ENCODE measurements around the gene TCL1A.

Gene TCL1A

GRCh38 chr14:95689441-95689840, 24.5 kb downstream of the TCL1A start:
- H3K27ac ChIP-seq (replicated peaks): no peak overlapping the region
- peaks cover 2% of the 10 kb centered on the region for H3K27me3 ChIP-seq (ENCODE audit: insufficient read depth, poor library complexity, severe bottlenecking)
- no peak overlapping the region for H3K4me3 ChIP-seq (replicated peaks; ENCODE audit: insufficient read depth, low read length)
- no peak for DNase-seq (ENCODE audit: low read depth in 1 of 2, low spot score in 1 of 2)
- TF ChIP-seq SPI1 (IDR thresholded peaks at IDR 0.05; ENCODE audit: borderline replicate concordance, low read depth) (no peak), CTCF (IDR thresholded peaks at IDR 0.05; ENCODE audit: insufficient read depth, low read length) (no peak), POLR2AphosphoS5 (IDR thresholded peaks at IDR 0.05; ENCODE audit: low read depth) (no peak), REST (IDR thresholded peaks at IDR 0.05; ENCODE audit: insufficient replicate concordance, low read depth) (no peak), GABPA (IDR thresholded peaks at IDR 0.05; ENCODE audit: low read depth) (no peak)

- no peaks in the 10 kb centered on the region for H3K27me3 ChIP-seq (ENCODE audit: insufficient read depth, poor library complexity, severe bottlenecking)
- DNase-seq (ENCODE audit: low read depth in 1 of 2, low spot score in 1 of 2): no peak
- H3K27ac ChIP-seq (replicated peaks): no peak overlapping the region
- no peak overlapping the region for H3K4me3 ChIP-seq (replicated peaks; ENCODE audit: insufficient read depth, low read length)
- TF ChIP-seq REST (IDR thresholded peaks at IDR 0.05; ENCODE audit: insufficient replicate concordance, low read depth) (no peak), CTCF (IDR thresholded peaks at IDR 0.05; ENCODE audit: insufficient read depth, low read length) (no peak), SPI1 (IDR thresholded peaks at IDR 0.05; ENCODE audit: borderline replicate concordance, low read depth) (no peak), POLR2AphosphoS5 (IDR thresholded peaks at IDR 0.05; ENCODE audit: low read depth) (no peak), GABPA (IDR thresholded peaks at IDR 0.05; ENCODE audit: low read depth) (no peak)
Observed at GRCh38 chr14:95686935-95687334, 27.0 kb downstream of the TCL1A start.

GRCh38 chr14:95685978-95686922, 27.7 kb downstream of the TCL1A start, which contains the start of gene TCL1B:
Gene TCL1B, plus strand, starts transcription at chr14:95686426. Its CDS starts 42 bp downstream, at chr14:95686468.
- DNase-seq (ENCODE audit: low read depth in 1 of 2, low spot score in 1 of 2): no peak

More at GRCh38 chr14:95685978-95686922, 27.7 kb downstream of the TCL1A start, which contains the start of gene TCL1B:
- H3K27ac ChIP-seq (replicated peaks): no peak within 1 kb of the TSS
- H3K4me3 ChIP-seq (replicated peaks; ENCODE audit: insufficient read depth, low read length): no peak within 1 kb of the TSS
- TF ChIP-seq SPI1 (IDR thresholded peaks at IDR 0.05; ENCODE audit: borderline replicate concordance, low read depth) (no peak), POLR2AphosphoS5 (IDR thresholded peaks at IDR 0.05; ENCODE audit: low read depth) (no peak), GABPA (IDR thresholded peaks at IDR 0.05; ENCODE audit: low read depth) (no peak), REST (IDR thresholded peaks at IDR 0.05; ENCODE audit: insufficient replicate concordance, low read depth) (no peak), CTCF (IDR thresholded peaks at IDR 0.05; ENCODE audit: insufficient read depth, low read length) (no peak)
- no peaks in the 10 kb centered on the region for H3K27me3 ChIP-seq (ENCODE audit: insufficient read depth, poor library complexity, severe bottlenecking)
